Measurements from ENCODE around the gene PTPRS. TPM values are rescaled to one million over a fixed set of nuclear protein-coding genes. Genes with fewer than 3 reads are reported as not detected.

The PTPRS gene
- total and polyA plus RNA-seq, 9 of the 15 experiments (the other 6 are each of a cell fraction or from before 2014, with no cell fraction given): 1.1 to 49.4 (median 14.1) TPM

DNA sequence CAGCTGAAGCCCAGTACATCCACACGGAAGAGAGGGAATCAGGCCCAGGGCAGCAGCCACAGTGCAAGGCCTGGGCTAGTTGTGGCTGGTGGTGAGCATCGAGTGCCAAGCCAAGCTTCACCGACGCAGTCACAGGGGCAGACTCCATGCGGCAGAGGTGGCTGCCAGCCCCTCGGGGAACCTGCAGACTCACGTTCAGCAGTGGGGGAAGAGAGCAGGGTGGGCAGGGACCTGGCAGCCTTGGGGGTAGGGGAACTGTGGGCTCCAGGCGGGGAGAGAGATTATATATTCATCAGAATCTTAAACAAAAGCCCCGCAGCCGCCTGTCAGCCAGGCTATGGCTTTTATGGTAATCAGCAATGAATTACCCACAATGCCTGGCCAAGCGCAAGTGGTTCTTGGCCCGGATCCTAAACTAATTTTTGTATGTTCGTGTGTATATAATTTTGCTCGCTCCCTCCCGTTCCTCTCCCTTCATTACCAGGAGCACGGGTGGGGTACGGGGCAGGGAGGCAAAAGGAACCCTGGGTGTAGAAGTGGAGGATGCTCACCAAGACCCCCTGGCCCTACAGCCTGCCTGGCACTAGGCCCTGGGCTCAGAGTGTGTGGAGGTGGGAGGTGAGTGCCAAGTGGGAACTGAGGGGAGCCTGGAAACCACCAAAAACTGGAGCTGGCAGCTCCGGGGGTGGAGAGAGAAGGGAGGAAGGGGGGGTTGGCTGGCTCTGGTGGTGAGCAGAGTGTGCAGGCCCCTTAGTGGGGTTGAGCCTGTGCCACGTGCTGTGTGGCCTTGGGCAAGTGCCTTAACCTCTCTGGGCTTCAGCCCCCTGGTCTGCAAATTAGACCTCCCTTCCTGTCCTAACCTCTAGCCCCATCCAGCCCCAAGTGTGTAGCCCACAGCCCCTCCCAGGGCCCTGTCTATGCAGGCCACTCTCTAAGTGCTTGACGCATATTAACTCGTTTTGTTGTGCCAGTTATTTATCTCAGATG, 31.9 kb downstream of the PTPRS start (continued):
- TF ChIP-seq, protein P1, sequence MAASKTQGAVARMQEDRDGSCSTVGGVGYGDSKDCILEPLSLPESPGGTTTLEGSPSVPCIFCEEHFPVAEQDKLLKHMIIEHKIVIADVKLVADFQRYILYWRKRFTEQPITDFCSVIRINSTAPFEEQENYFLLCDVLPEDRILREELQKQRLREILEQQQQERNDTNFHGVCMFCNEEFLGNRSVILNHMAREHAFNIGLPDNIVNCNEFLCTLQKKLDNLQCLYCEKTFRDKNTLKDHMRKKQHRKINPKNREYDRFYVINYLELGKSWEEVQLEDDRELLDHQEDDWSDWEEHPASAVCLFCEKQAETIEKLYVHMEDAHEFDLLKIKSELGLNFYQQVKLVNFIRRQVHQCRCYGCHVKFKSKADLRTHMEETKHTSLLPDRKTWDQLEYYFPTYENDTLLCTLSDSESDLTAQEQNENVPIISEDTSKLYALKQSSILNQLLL (CRISPR knock-in tag; IDR thresholded peaks at IDR 0.05; ENCODE audit: borderline replicate concordance): no peak
- TF ChIP-seq NFE2L1 (tag; IDR thresholded peaks at IDR 0.05; ENCODE audit: borderline replicate concordance, low read depth) (no peak), RFX5 (IDR thresholded peaks at IDR 0.05; ENCODE audit: low read depth, low read length) (no peak), TBL1XR1 (IDR thresholded peaks at IDR 0.05; ENCODE audit: low read length in 2 of 2) (peak; percentile 57 to 81; a peak in 3 of 4 replicates), SAFB2 (IDR thresholded peaks at IDR 0.05; ENCODE audit: borderline replicate concordance, low read depth, low read length, severe bottlenecking) (no peak), CREM (IDR thresholded peaks at IDR 0.05; ENCODE audit: low read depth) (no peak), TRIM24 (IDR thresholded peaks at IDR 0.05) (peak in 1 of 2 experiments; percentile 28; a peak in 1 of 4 replicates), ZNF124 (CRISPR knock-in tag; IDR thresholded peaks at IDR 0.05) (no peak), RUNX1 (IDR thresholded peaks at IDR 0.05; ENCODE audit: low read depth) (peak; percentile 33; the same call in 1 of the 2 replicates), EHMT2 (IDR thresholded peaks at IDR 0.05) (no peak), HDAC2 (IDR thresholded peaks at IDR 0.05) (0 out of 2 replicates have a peak, but pooled peaks have one; percentile 45), PML (IDR thresholded peaks at IDR 0.05; ENCODE audit: low read length) (peak; percentile 99), ZNF76 (CRISPR knock-in tag; IDR thresholded peaks at IDR 0.05; ENCODE audit: borderline replicate concordance) (no peak), ZNF121 (CRISPR knock-in tag; conservative IDR thresholded peaks at IDR 0.05) (no peak), ZNF232 (CRISPR knock-in tag; IDR thresholded peaks at IDR 0.05) (no peak), CHD2 (IDR thresholded peaks at IDR 0.05; ENCODE audit: low read depth, low read length) (peak; percentile 29; the same call in 1 of the 2 replicates), MED1 (CRISPR knock-in tag; IDR thresholded peaks at IDR 0.05; ENCODE audit: borderline replicate concordance) (no peak)
- TF ChIP-seq, protein P2, sequence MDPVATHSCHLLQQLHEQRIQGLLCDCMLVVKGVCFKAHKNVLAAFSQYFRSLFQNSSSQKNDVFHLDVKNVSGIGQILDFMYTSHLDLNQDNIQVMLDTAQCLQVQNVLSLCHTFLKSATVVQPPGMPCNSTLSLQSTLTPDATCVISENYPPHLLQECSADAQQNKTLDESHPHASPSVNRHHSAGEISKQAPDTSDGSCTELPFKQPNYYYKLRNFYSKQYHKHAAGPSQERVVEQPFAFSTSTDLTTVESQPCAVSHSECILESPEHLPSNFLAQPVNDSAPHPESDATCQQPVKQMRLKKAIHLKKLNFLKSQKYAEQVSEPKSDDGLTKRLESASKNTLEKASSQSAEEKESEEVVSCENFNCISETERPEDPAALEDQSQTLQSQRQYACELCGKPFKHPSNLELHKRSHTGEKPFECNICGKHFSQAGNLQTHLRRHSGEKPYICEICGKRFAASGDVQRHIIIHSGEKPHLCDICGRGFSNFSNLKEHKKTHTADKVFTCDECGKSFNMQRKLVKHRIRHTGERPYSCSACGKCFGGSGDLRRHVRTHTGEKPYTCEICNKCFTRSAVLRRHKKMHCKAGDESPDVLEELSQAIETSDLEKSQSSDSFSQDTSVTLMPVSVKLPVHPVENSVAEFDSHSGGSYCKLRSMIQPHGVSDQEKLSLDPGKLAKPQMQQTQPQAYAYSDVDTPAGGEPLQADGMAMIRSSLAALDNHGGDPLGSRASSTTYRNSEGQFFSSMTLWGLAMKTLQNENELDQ (CRISPR knock-in tag; IDR thresholded peaks at IDR 0.05; ENCODE audit: borderline replicate concordance): no peak
- TF ChIP-seq, protein P3, sequence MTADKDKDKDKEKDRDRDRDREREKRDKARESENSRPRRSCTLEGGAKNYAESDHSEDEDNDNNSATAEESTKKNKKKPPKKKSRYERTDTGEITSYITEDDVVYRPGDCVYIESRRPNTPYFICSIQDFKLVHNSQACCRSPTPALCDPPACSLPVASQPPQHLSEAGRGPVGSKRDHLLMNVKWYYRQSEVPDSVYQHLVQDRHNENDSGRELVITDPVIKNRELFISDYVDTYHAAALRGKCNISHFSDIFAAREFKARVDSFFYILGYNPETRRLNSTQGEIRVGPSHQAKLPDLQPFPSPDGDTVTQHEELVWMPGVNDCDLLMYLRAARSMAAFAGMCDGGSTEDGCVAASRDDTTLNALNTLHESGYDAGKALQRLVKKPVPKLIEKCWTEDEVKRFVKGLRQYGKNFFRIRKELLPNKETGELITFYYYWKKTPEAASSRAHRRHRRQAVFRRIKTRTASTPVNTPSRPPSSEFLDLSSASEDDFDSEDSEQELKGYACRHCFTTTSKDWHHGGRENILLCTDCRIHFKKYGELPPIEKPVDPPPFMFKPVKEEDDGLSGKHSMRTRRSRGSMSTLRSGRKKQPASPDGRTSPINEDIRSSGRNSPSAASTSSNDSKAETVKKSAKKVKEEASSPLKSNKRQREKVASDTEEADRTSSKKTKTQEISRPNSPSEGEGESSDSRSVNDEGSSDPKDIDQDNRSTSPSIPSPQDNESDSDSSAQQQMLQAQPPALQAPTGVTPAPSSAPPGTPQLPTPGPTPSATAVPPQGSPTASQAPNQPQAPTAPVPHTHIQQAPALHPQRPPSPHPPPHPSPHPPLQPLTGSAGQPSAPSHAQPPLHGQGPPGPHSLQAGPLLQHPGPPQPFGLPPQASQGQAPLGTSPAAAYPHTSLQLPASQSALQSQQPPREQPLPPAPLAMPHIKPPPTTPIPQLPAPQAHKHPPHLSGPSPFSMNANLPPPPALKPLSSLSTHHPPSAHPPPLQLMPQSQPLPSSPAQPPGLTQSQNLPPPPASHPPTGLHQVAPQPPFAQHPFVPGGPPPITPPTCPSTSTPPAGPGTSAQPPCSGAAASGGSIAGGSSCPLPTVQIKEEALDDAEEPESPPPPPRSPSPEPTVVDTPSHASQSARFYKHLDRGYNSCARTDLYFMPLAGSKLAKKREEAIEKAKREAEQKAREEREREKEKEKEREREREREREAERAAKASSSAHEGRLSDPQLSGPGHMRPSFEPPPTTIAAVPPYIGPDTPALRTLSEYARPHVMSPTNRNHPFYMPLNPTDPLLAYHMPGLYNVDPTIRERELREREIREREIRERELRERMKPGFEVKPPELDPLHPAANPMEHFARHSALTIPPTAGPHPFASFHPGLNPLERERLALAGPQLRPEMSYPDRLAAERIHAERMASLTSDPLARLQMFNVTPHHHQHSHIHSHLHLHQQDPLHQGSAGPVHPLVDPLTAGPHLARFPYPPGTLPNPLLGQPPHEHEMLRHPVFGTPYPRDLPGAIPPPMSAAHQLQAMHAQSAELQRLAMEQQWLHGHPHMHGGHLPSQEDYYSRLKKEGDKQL (CRISPR knock-in tag; IDR thresholded peaks at IDR 0.05; ENCODE audit: borderline replicate concordance): no peak

All from K562 (cell line).